NCI-H146 treated with DMSO at 0.1 percent for 48 hours (cell line): ENCODE data around the gene EEF1AKMT2.
"Not testable (repeated sequence)": the region's sequence is repeated elsewhere in the genome, so short reads cannot be mapped to it uniquely, and the experiment has no call there.

Experiments
- DNase-seq: peaks from one replicate; lab custom pipeline; 2025; ENCODE audit not compliant: unreplicated experiment; lab: John Stamatoyannopoulos, UW

EEF1AKMT2 gene

GRCh38 chr10:124791547-124792348 is at the start of gene EEF1AKMT2:
TSS of gene EEF1AKMT2 (minus strand) at chr10:124791887. CDS start at chr10:124791833, 54 bp downstream.
- DNase-seq: peak; percentile 78

DNA sequence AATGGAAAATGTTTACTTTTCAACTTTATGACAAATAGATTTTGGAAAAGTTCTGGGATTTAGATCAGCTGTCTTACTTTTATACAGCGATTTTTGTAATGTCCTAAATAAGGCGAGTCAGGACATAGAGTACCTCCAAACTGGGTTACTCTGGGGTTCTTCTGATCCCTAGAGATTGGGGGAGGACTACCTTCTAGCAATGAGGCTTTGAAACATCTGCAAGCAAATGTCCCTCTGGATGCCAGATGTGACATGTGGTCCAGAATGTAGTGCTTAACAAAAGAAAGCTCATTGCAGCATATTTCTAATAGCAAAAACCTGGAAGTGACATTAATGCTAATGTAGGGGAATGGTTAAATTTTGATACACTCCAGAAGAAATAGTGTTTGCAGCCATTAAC is 46.0 kb upstream of the EEF1AKMT2 start:
- DNase-seq: no peak

GRCh38 chr10:124831116-124831515 is 39.4 kb upstream of the EEF1AKMT2 start:
- DNase-seq: no peak

DNA sequence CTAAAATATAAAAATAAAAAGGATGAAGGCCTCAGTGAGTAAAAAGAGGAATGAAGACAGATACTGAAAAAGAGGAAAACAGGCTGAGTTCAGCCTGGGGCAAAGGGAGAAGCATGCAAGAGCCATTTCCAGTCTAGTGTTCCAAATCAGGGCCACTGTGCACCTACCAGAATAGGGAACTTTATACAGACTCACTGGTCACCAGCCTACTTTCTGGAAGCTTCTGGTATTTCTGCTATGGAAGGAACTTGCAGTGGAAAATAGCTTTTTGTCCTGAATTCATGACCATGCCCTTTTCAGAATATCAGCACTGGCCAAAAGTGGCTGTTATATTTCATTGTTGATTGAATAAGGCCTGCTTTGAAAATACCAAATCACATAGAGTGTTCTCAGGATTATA is 38.8 kb upstream of the EEF1AKMT2 start:
- DNase-seq: no peak

DNA sequence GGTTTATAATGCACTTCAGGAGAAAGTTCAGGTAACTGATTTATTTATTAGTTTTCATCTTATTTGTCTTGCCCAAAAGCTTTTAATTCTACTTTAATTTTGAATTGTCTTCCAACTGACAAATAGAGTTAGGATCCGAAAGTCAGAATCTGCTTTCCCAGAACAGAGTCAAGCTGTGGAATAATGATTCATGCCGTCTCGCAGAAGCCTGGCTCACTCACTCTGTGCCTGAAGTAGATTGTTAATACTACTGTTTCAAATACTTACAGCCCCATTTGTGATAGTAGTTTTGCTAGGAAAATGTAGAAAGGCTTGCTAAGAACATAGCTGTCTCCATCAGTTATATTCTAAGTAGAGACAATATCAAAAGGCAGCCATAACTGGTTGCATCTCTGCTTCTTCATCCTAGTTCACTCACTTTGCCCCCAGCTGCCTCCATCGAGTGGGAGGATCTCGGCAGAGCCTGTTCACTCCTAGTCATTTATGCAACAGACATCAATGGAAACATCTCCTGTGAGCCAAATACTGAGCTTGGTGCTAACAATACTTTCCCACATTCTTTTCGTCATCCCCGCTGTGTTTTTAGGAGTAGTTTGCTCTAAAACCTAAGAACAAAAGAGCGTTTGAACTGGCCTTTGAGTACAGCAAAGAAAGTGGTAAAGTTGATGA is 37.9 kb upstream of the EEF1AKMT2 start:
- no peak for DNase-seq

DNA sequence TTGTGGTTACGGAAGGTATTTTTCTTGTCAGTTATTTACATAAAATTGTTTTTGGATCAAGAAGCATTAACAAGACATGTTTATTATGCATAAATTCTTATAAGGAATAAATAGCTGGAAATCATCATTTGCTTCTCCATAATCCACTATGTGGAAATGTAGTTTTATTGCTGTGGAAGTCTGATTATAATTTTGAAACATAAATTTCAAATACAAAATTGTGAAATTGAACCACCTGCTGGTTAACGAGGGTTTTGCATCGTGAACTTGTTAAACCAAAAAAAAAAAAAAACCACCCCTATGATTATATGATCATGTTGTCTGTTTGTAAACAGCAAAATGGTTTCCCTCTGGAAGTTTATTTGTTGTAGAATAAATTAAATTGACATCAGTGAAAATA is 35.8 kb upstream of the EEF1AKMT2 start:
- DNase-seq: no peak

GRCh38 chr10:124826262-124826661 is 34.6 kb upstream of the EEF1AKMT2 start:
- DNase-seq: no peak

DNA sequence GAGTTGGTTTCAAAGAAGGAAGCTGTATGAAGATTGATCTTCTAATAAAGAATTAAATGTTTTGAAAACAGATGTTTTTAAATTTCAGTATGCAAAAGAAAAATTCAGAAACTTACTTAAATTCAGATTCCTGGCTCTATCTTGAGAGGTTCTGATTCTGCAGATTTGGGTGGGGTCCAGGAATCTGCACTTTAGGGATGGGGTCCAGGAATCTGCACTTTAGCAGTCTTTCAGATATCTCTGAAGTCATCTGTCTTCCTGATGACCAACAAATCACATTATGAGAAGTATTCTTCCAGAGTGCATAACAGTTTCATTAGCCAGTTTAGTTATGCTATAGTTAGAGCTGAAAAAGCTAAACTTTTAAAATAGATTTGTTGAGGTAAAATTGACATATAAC is 34.0 kb upstream of the EEF1AKMT2 start:
- DNase-seq: no peak

DNA sequence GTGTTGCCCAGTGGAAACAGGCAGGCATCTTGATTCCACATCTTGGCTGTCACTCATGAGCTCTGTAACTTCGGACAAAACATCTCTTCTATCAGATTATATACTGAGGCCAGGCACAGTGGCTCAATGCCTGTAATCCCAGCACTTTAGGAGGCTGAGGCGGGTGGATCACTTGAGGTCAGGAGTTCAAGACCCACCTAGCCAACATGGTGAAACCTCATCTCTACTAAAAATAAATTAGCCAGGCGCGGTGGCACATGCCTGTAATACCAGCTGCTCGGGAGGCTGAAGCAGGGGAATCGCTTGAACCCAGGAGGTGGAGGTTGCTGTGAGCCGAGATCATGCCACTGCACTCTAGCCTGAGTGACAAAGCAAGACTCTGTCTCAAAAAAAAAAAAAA is 33.2 kb upstream of the EEF1AKMT2 start:
- not testable (repeated sequence) for DNase-seq

DNA sequence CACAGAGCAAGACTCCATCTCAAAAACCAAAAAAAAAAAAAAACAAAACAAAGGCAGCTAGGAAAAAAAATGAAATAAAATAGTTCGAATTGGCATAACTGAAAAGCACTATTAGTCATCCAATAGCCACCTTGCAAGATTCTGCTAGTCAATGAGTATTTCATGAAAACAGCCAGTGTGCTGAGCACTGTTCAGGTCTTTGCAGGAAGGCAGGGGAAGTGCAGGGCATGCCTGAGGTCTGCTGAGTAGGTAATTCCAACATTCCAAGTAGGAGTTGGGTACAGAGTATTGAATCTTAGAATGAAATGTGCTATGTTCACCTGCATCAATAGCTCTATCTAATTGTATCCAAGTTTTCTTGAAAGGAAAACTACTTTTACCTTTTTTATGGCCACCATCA is 32.8 kb upstream of the EEF1AKMT2 start:
- DNase-seq: no peak

DNA sequence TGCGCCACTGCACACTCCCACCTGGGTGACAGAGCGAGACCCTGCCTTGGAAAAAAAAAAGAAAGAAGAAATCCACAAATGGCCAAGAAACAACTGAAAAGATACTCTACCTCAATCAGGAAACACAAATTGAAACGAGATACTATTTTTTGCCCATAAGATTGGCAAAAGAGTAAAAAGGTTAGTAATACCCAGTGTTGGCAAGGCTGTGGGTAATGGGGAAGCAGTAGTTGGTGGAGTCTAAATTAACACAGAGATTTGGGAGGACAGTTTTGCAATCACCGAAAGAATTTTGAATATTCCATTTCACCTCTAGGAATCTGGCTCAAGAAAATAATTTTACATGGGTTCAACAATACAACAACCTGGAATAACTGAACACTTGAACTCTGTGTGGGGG is 29.8 kb upstream of the EEF1AKMT2 start:
- DNase-seq: no peak

DNA sequence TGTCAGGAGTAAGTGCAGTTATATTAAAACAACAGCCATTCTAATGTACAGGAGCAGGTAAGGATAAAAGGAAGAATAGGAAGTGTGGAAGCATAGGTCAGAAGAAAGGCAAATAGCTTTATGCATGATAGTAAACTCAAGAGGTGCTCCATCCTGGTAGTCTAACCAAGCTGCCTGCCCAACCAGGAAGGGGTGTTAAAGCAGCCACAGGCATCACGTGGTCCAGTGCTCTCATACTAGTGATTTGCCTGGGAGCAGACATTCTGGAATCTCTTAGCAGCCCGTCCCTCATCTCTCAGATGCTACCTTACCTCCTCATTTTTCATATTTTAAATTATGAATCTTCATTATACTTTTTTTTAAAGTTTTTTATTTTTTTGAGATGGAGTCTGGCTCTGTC is 28.4 kb upstream of the EEF1AKMT2 start:
- DNase-seq: no peak

DNA sequence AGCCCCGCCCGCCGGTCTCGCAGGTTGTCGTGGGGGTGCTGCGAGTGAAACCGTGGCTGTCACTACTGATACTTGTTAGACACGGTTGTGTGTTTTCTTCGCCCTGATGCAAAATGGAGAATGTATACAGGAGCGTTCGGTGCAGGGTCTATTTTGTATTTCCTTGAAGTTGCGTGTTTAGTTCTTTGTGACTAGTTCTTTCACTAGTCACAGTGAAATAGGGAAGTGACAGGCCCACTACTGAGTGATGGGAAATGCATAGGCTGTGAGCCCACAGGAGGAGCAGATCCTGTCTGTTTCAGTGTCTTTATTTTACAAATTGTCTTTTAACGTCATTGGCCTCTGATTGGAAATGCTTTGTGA is 10.6 kb upstream of the EEF1AKMT2 start:
- no peak for DNase-seq

GRCh38 chr10:124799211-124799610 is 7.5 kb upstream of the EEF1AKMT2 start:
- DNase-seq: no peak

- DNase-seq: no peak
Observed at GRCh38 chr10:124798781-124799180, 7.1 kb upstream of the EEF1AKMT2 start.

- DNase-seq: no peak
Observed at GRCh38 chr10:124798364-124798763, 6.7 kb upstream of the EEF1AKMT2 start.

GRCh38 chr10:124792998-124793352 is 1.3 kb upstream of the EEF1AKMT2 start:
- DNase-seq: no peak

DNA sequence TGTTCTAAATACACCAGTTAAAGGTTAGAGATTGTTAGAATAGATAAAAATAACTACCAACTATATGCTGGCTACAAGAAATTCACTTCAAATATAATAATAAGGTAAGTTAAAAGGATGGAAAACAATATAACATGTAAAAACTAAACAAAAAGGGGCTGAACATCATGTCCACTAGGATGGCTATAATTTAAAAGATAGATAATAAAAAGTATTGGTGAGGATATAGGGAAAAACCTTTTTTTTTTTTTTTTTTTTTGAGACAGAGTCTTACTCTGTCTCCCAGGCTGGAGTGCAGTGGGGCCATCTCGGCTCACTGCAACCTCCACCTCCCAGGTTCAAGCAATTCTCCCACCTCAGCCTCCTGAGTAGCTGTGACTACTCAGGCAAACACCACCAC is 8.8 kb downstream of the EEF1AKMT2 start:
- not testable (repeated sequence) for DNase-seq

- no peak for DNase-seq
Observed at GRCh38 chr10:124768791-124769190, 22.9 kb downstream of the EEF1AKMT2 start.

DNA sequence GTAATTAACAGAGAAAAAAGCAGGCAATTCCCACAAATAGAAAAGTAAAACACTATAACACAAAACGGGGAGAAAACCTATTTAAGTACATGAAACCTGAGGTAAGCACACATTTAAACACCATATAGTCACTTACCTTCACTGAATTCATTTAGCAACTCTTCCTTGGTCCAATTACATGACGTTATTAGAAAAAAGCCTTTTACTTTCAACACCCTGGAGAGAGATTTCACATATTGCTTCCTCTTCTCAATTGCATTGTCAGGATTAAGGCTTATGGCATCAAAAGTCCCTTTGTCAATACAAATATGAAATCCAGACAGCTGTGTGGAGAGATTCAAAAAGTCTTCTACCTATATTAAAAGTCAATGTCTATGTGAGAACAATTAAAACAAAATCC is 26.4 kb downstream of the EEF1AKMT2 start:
- DNase-seq: no peak

DNA sequence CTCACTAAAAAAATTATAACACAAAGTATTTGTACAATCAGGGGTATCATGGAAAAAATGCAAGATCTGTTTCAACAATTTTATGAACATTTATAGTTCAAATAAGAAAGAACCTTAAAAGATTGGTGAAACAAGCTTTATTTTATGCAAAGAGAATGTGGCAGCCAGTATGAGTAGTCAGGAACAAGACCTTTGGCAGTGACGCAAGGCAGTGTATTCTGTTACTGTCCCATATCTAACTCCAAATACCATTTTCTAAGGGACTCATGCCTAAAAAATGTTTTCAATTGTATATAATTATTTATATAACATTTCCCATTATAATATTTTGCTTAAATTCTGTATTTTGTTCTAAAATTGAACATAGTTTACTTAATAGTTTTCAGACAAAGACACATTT is 28.4 kb downstream of the EEF1AKMT2 start:
- DNase-seq: no peak

DNA sequence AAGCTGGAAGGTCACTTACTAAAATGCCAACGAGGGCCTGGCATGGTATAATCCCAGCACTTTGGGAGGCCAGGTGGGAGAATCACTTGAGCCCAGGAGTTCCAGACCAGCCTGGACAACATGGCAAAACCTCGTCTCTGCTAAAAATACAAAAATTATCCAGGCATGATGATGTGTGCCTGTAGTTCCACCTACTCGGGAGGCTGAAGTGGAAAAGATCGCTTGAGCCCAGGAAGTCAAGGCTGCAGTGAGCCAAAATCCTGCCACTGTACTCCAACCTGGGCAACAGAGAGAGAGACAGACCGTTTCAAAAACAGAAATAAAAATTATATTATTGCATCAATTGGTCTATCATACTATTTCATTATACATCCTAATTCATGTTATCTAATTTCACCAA is 29.4 kb downstream of the EEF1AKMT2 start:
- DNase-seq: no peak
